Measurements from ENCODE around the gene PSKH1.

The PSKH1 gene

DNA sequence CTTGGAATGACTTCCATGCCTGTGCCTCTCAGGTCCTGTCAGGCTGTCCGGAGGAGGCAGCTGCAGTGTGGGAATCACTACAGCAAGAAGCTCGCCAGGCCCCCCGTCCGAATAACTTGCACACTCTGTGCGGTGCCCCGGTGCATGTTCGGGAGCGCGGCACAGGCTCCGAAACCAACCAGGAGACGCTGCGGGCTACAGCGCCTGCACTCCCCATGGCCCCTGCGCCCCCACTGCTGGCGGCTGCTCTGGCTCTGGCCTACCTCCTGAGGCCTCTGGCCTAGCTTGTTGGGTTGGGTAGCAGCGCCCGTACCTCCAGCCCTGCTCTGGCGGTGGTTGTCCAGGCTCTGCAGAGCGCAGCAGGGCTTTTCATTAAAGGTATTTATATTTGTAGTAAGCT is 7.1 kb upstream of the PSKH1 start:
- H3K4me3 ChIP-seq (ENCODE audit: low read depth, low read length): no peak overlapping the region
- DNase-seq (ENCODE audit: low read depth): no peak
- TF ChIP-seq, protein P1, sequence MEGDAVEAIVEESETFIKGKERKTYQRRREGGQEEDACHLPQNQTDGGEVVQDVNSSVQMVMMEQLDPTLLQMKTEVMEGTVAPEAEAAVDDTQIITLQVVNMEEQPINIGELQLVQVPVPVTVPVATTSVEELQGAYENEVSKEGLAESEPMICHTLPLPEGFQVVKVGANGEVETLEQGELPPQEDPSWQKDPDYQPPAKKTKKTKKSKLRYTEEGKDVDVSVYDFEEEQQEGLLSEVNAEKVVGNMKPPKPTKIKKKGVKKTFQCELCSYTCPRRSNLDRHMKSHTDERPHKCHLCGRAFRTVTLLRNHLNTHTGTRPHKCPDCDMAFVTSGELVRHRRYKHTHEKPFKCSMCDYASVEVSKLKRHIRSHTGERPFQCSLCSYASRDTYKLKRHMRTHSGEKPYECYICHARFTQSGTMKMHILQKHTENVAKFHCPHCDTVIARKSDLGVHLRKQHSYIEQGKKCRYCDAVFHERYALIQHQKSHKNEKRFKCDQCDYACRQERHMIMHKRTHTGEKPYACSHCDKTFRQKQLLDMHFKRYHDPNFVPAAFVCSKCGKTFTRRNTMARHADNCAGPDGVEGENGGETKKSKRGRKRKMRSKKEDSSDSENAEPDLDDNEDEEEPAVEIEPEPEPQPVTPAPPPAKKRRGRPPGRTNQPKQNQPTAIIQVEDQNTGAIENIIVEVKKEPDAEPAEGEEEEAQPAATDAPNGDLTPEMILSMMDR (IDR thresholded peaks at IDR 0.05; ENCODE audit: insufficient read depth, low read depth, low read length, missing control alignments): no peak

DNA sequence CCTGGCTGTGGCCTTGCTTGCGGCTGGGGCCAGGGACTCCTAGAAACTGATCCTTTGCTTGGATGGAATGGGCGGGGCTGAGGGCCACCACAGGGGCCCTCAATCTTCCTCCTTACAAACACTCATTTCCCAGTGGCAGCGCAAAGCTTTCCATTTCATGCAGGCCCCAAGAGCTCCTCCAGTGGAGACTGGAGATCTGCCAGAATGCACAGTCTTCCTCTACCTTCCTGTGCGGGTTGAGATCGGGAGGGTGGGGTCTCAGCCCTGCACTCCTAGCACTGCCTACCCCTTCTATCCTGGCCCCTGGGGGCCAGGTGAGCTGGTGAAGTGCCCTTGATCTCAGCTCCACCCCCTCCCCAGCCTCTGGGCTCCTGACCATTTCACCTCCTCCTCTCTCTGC is 6.7 kb upstream of the PSKH1 start:
- no peak overlapping the region for H3K4me3 ChIP-seq (ENCODE audit: low read depth, low read length)
- DNase-seq (ENCODE audit: low read depth): no peak
- TF ChIP-seq, protein P1 (IDR thresholded peaks at IDR 0.05; ENCODE audit: insufficient read depth, low read depth, low read length, missing control alignments): no peak

DNA sequence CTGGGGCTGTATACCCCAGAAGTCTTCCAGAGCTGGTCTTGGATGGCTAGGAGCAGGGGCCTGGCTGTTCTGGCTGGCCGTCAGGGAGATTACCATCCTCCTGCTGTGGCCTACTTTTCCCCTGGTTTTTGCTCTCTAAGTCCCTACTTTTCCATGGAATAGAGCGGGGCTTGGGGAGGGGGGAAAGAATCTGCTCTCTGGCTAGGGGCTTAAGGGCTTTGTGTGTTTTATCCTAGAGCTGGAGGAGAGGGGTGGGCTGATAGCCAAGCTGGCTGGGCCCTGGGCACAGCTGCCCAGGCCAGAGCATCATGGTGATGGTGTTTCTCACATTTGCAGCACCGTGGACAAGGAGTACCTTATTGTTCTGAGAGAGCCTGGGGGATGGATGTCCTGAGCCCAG is 4.7 kb upstream of the PSKH1 start:
- no peak overlapping the region for H3K4me3 ChIP-seq (ENCODE audit: low read depth, low read length)
- no peak for DNase-seq (ENCODE audit: low read depth)
- TF ChIP-seq, protein P1 (IDR thresholded peaks at IDR 0.05; ENCODE audit: insufficient read depth, low read depth, low read length, missing control alignments): no peak

DNA sequence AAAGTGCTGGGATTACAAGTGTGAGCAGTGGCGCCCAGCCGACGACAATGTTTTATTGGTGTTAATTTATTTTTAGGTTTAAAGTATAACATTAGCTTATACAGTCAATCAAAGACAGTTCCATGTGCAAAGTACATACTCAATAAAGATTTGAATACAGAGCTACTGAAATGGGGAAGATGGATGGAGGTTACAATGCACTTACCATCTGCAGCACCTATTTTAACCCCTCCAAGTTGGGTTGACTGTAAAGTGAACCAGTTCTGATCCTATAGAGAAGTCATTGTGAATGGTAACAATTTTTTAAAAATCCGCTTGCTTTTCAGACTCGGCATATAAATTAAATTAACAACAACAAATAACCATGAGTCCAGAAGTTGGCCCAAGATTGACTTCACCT is 679 bp upstream of the PSKH1 start:
- DNase-seq (ENCODE audit: low read depth): no peak
- H3K4me3 ChIP-seq (ENCODE audit: low read depth, low read length): peak overlapping the region; percentile 63
- TF ChIP-seq, protein P1 (IDR thresholded peaks at IDR 0.05; ENCODE audit: insufficient read depth, low read depth, low read length, missing control alignments): no peak

DNA sequence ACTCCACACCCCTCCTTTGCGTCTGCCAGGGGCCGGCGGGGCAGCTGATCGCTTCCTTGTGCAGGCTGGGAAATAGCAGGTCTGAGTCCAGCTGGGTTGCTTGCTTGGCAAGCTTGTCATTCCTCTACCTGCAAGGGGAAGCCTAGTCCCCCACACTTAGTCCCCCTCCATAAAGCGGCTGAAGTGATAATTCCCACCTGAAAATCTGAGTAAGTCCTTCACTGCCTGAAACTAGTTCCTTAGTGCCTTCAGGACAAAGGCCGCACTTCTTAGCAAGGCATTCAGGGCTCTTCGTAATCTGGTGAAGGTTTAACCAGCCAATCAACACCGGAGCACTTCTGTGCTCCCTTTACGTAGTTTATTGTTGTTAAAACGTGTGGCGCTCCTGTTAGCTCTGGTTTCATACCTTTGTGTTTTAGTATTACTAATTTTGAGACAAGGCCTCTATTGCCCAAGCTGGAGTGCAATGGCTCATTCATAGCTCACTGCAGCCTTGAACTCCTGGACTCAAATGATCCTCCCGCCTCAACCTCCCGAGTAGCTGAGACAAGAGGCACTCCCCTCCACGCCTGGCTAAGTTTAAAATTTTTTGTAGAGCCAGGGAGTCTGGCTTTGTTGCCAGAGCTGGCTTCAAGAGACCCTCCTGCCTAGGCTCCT is 817 bp downstream of the PSKH1 start:
- TF ChIP-seq, protein P1 (IDR thresholded peaks at IDR 0.05; ENCODE audit: insufficient read depth, low read depth, low read length, missing control alignments): no peak
- H3K4me3 ChIP-seq (ENCODE audit: low read depth, low read length): peak overlapping the region; percentile 70
- peak; percentile 37 for DNase-seq (ENCODE audit: low read depth)

DNA sequence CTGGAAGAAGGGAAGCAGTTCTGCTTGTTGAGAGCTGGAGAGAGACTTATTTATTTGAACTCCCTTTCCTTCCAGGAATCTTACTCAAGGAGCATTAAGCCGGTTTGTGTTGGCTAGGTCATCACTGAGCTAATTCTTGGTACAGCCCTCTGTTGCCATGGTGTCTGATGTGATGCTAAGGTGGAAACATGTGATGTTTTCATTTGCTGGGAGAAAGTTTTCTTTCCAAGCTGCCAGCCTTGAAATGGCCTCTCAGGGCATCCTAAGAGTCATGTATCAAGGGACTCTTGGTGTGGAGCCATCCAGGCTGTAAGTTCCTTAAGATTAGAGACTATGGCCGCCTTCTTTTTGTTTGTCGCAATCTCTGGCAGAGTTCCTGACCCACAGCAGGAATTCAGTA is 4.2 kb downstream of the PSKH1 start:
- no peak overlapping the region for H3K4me3 ChIP-seq (ENCODE audit: low read depth, low read length)
- no peak for DNase-seq (ENCODE audit: low read depth)
- TF ChIP-seq, protein P1 (IDR thresholded peaks at IDR 0.05; ENCODE audit: insufficient read depth, low read depth, low read length, missing control alignments): no peak

DNA sequence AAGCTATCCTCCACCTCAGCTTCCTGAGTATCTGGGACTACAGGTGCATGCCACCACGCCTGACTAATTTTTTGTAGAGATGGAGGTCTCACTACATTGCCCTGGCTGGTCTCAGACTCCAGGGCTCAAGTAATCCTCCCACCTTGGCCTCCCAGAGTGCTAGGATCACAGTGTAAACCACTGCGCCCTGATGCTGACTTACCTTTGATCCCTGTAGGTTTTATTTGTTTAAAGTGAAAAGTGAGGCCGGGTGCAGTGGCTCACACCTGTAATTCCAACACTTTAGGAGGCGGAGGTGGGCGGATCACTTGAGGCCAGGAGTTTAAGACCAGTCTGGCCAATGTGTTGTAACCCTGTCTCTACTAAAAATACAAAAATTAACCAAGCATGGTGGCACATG is 8.7 kb downstream of the PSKH1 start:
- TF ChIP-seq, protein P1 (IDR thresholded peaks at IDR 0.05; ENCODE audit: insufficient read depth, low read depth, low read length, missing control alignments): no peak
- DNase-seq (ENCODE audit: low read depth): no peak
- no peak overlapping the region for H3K4me3 ChIP-seq (ENCODE audit: low read depth, low read length)
